ENCODE measurements around the gene TFAP2A.

GRCh38 chr6:10415617-10416480 lies 975 bp upstream of the TFAP2A start:
- TF ChIP-seq POLR2AphosphoS5 (IDR thresholded peaks at IDR 0.05; ENCODE audit: low read depth, low read length) (no peak), SIN3A (IDR thresholded peaks at IDR 0.05; ENCODE audit: borderline replicate concordance, insufficient read depth, low read length) (no peak), TAF1 (IDR thresholded peaks at IDR 0.05; ENCODE audit: borderline replicate concordance, insufficient read depth, low read length) (no peak)

All from PFSK-1 (cell line).